NCI-H1105 (cell line): ENCODE results near the gene KIAA1671.

ENCODE experiments used
- DNase-seq: peaks from one replicate; lab custom pipeline; 2025; lab: John Stamatoyannopoulos, UW

KIAA1671 gene

DNA sequence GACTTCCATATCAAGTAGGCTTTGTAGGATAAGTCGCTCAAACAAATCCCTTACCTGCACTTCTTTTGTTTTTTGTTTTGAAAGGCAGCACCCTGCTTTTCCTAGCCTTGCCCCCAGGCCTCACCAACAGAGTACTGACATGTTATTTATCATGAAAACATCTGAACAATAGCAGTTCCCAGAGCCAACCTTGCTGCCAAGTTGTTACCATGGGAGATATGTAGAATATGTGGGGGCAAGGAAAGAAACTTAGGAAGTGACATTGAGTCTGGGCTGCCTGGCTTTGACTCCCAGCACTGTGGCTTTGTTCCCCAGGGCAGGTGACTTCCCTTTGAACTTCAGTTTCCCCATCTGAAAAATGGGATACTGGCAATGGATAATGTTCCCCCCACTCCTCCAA lies 193.8 kb downstream of the KIAA1671 start:
- DNase-seq = no peak

DNA sequence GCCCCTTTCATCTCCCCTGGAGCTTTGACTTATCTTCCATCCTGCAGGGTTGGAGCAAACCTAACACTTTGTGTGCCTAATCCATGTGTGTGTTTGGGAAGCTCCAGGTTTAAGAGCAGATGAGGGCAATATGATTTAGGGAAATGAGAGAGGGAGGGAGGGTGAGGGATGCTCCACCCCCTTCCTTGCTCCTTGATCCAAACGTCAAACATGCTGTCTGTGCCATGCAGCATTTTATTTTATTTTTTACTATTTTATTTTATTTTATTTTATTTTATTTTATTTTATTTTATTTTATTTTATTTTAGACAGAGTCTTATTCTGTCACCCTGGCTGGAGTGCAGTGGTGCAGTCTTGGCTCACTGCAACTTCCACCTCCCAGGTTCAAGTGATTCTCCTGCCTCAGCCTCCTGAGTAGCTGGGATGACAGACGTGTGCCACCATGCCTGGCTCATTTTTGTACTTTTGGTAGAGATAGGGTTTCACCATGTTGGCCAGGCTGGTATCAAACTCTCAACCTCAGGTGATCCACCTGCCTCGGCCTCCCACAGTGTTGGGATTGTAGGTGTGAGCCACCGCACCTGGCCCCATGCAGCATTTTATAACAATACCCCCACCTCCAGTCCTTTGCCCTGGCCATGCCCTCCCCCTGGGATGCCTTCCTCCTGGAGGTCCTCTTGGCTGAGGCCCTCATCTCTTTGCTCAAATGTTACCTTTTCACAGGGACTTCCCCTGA lies 194.6 kb downstream of the KIAA1671 start:
- no peak for DNase-seq

DNA sequence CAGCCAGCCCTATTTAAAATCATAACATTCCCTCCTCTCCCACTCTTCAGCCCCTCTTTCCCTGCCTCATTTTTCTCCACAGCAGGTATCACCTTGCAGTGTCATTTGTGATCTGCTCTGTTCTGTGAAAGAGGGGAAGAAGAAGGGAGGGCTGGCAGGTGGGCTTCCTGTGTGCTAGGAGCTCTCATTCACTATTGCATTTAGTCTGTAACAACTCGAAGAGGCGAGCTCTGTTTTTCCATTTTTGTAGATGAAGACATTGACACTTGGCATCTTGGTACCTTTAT lies 195.1 kb downstream of the KIAA1671 start:
- no peak for DNase-seq

DNA sequence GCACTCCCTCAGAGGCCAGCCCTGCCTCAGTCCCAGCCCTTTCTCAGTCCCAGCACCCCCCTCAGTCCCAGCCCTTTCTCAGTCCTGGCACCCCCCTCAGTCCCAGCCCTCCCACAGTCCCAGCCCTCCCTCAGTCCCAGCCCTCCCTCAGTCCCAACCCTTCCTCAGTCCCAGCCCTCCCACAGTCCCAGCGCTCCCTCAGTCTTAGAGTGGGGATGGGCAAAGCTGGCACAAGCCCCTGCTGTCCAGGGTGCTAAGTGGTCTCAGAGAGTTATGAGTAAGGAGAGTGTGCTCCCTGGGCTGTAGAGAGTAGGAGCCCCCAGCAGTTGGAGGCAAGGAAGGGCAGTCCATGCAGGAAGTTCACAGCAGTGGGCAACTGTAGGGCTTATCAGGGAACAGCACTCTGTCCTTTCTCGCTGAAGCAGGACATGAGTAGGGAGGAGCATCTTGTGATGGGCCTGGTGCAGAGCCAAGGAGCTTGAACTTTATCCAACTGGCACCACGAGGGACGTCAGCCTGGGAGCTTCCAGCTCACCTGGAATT lies 195.7 kb downstream of the KIAA1671 start:
- DNase-seq = no peak

DNA sequence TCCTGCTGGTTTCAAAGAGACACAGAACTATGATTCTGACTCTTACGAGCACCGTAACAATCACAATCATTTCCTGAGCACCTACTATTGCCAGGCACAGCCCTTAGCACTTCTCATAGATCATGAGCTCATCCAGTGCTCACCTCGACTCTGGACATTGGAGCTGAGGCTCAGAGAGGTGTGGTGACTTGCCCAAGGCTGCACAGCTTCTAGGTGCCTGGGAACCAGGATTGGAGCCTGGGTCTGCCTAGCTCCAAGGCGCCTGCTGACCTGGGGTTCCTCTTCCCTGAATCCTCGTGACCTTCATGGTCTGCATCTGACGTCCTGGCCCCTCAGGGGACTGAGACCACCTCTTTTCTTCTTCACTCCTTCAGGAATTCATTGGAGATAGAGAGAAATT lies 196.5 kb downstream of the KIAA1671 start:
- DNase-seq = no peak

DNA sequence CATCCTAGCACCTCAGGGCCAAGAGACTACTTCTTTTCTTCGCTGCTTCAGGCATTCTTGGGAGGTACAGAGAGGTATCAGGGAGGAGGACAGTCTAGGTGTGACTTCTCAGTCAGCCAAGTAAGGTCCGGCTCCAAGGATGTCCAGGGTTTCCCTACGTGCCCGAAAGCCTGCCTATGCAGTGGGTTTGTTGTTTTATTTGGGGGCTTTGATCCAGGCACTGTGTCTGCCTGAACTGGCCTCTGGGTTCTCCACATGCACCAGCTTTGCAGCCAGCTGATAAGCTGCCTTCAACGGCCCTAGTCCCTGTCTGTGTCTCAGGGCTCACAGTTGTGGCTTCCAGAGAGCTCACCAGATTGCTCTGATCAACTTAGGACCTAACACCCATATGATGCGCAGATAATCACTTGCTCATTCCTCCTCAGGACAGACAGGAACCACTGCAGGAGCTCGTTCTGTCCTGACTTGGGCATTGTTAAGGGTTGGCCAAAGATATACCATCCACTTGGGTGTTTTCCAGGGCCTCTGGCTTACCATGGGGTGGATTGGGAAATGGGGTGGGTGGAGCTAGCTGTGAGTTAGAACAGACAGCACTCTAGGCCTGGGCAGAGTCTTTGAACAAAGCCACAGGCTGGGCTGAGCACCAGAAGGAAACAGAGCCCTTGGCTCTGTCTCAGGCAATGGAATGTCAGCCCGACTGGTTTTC lies 201.6 kb downstream of the KIAA1671 start:
- DNase-seq = no peak

DNA sequence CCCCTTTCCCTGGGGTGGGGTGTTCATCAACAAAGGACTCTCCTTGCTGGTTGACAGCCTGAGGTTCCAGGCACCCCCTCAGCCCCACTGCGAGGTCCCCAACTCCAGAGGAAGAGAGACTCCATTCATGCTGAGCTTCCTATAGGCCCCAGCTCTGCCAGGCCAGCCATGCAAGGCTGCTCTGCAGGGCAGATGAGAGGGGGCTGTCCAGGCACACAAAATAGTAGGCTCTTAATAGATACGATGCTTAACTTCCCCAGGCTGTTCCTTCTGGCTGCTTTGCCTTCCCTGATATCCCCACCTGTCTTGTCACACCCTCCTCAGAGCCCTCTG lies 202.1 kb downstream of the KIAA1671 start:
- no peak for DNase-seq

DNA sequence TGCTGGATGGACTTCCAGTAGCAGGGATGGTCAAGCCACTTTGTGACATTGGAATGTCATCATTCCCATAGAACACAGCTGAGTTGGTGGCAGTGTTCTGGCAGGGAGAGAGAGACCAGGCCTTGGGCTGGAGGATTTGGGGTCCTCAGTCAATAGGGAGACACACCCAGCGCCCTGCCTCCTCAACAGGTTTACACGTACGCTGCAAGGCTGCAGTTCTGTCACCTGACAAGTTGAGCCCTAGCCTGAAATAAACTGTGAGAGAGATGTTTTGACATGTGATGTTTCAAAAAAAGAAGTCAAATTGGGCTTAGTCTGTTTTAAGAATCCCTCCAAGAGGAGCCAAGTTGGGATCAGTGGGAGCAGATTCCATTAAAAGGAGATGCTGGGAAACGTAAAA lies 204.2 kb downstream of the KIAA1671 start:
- no peak for DNase-seq

DNA sequence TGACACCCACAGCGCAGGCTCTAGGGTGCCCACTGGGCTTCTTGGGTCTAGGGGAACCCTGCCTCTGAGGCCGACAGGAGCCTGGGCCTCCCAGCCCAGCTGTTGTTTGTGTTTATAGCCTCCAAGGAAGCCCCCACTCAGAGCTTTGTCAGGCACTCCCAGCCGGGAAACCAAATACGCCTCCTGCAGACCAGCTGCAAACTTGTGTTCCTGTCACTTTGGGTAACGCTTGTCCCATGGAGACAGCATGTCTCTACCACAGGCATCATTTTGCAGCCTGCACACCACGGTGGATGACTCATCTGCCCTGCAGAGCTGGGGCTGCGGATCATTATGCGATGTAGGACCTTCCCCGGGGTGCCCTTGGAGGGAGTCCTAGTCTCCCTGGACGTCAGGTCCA lies 206.5 kb downstream of the KIAA1671 start:
- DNase-seq = no peak

DNA sequence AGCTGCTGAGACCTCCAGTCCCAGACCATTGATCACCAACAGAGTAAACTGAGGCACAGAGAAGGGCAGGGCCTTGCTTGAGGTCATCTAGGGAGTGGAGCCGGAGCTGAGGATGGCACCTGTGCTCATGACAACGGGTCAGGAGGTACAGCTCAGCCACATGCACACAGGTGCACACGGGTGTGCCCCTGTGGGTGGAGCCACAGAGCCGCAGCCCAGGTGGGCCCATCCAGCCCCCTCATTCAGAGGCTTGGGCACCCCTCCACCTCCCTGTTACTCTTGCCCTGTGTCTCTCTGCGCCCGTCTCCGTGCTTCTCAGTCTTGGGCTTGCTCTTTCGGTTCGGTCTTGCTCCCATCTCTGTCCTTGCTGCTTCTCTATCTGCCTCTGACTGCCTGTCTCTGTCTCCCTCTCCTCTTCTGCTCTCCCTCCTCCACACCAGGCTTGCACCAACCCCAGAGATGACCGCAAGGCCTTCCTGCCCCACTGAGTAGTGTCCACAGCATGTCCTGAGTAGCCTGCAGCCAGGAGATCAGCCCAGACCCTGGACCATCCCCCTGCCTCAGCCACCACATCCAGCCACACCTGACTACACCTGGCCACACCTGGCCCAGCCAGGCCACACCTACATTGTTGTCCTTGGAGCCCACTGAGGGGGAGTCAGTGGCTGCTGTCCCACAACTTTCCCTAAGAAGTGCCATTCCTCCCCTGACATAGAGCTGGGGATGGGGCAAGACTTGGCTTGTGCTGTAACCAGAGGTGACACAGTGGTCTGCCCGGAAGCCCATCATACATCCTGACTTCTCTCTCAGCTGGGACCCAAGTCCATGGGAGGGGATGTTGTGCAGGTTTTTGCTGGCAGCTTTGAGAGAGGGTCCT lies 207.8 kb downstream of the KIAA1671 start:
- DNase-seq = no peak

DNA sequence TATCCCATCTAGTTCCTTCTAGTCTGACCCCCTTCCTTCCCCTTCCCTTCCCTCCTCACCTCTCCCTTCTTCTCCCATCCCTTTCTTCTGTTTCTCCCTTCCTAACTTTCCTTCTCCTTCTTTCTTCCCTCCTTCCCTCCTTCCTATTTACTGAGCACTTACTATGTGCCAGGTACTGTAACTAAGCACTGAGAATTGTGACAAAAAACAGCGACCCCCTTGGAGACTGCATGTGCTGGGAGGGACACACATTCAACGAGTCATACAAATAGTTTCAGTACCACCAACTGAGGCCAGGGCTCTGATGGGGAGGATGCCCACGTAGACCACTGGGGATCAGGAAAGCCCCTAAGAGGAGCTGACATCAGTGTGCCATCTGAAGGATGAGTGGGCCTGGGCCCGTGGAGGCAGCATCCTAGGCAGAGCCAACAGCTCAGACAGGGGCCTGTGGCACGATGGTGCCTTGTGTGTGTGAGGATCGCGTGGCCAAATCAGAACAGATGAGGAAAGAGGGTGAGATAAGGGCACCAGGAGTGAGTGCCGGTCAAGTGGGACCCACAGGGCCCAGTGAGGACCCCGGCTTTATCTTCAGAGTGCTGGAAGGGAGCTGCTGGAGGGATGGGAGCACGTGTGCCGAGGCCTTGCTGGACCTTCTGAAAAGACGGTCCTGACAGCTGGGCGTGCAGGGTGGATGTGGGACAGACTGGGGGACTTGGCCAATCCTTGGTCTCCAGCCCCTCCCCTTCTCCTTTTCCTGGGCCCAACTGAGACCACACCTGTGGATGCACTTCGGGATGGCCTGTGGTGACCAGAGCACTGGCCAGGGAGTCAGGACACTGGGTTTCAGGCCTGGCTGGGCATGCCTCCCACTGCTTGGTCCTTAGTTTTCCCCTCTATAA lies 208.8 kb downstream of the KIAA1671 start:
- DNase-seq = no peak

DNA sequence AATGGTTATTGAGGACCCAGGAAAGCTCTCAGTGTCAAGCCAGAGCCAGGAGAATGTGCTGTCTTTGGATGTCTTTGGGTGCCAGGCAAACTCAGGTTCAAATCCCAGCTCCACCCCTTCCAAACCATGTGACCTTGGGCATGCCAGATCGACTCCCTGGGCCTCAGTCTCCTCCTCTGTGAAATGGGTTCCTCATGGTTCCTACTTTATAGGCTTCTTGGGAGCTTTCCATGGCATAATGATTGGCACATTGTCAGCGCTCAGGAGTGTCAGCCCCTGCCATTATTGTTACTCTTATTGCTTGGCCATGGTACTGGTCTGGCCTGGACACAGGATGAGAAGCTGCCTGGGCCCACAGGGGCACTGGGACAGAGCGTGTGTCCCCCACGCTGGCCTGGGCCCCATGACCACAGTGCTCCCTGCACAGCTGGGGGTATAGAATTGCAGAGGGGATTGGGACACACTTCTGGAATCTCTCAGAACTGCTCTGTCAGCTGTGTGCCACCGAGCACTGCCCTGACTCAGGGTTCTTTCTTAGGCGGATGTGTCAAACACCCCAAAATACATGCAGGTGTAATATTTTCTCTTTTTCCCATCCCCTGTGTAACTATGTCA lies 209.5 kb downstream of the KIAA1671 start:
- no peak for DNase-seq

DNA sequence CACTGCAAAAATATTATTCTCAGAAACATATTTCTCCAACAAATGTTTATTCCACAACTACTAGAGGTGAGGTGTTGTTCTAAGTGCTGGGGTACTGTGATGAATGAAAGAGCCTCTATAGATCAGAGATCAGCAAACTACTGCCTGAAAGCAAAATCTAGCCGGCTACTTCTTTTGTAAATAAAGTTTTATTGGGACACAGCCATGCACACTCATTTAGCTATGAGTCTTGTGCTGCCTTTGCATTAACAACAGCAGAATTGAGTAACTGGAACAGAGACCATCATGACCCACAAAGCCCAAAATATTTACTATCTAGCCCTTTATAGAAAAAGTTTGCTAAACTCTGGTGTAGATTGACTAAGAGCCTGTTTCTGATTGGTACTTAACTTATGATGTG lies 210.0 kb downstream of the KIAA1671 start:
- DNase-seq = no peak

DNA sequence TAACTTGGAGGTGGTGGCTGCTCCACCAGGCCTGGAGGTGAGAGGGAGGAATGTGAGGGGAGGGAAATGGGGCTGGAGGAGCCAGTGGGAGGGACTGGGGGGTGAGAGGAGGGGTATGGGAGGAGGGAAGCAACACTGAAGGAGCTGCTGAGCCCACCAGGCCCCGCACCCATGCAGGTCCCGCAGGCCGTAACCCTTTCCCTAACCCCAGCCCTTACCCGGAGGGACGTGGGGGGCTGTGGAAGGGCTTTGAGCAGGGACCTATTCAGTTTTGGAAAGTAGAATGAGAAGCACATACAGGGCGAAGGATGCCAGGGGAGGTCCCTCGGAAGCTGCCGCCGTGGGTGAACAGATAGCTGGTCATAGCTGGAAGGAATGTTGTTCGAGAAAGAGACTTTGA lies 213.3 kb downstream of the KIAA1671 start:
- DNase-seq = no peak

DNA sequence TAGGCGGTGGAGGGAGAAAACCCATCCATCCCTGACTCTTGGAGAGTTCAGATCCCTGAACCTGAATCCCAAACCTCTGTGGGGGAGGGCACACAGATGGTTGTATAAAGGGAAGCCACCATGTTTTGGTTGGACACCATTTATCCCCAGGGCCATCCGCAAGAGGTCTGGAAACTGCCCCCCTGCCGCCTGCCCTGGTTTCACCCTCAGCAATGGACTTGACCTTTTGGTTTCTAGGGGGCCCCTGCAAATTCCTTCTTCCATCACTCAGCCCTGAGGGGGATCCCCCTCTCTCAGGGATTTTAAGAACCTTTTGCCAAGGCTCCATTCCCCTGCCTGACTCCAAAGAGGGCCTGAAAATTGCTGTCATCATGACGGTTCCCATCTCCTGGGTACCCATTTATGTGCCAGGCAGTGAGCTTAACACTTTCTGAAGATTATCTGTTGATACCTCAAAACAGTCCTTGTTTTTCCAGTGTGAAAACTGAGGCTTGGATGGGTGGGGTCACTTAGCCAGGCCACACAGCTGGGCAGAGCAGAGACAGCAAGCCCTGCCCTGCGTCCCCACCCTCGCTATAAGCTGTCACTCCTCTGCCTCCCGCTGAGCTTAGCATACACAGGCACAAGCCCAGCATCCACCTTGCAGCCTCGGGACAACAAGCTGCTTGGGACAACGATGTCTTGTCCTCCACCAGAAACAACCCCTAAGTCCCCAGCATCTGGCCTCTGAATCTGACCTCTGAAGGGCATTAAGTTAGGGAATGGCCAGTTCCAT lies 213.9 kb downstream of the KIAA1671 start:
- no peak for DNase-seq

DNA sequence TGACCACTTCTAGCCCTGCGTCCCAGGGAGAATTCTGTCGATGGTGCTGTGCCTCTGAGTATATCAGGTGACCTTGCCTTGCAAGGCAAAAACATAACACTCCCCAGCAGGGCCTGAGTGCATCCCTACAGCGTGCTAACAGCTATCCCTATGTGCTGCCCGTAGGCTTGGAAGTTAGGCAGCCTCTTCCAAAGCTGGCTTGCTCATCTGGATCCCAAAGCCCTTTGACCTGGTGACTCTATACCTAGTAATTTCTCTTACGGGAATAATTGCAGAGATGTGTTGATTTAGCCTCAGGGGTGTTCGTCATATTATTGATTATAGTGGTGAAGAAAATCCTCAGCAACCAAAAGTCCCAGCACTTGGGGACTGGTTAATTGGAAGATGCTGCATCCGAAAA lies 214.6 kb downstream of the KIAA1671 start:
- no peak for DNase-seq

DNA sequence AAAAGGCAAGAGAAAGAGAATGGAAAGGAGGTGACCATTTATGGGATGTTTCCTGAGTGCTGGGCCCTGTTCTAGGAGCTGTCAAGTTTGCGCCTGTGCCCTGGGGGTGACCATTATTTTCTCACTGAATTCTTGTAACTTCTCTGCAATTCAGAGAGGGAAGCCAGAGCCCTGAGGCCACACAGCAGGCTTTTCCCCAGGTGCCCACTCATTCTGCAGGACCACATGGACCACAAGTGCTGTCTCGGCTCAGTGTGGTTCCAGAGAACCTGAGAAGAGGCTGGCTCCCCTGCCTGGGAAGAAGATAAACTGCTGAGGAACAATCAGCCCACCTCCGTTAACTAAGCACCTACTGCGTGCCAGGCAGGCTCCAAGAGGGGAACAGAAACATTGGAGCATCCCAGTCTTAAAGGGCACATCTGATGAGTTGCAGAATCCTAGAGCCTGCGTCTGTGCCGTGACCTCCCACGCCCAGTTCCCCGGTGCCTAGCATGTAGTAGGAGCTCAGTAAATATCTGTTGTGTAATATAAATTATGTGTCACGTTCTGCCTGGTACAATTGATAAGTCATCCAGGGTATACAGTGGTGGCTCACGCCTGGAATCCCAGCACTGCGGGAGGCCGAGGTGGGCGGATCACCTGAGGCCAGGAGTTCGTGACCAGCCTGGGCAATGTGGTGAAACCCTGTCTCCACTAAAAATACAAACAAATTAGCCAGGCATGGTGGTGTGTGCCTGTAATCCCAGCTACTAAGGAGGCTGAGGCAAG lies 215.5 kb downstream of the KIAA1671 start:
- DNase-seq = no peak

DNA sequence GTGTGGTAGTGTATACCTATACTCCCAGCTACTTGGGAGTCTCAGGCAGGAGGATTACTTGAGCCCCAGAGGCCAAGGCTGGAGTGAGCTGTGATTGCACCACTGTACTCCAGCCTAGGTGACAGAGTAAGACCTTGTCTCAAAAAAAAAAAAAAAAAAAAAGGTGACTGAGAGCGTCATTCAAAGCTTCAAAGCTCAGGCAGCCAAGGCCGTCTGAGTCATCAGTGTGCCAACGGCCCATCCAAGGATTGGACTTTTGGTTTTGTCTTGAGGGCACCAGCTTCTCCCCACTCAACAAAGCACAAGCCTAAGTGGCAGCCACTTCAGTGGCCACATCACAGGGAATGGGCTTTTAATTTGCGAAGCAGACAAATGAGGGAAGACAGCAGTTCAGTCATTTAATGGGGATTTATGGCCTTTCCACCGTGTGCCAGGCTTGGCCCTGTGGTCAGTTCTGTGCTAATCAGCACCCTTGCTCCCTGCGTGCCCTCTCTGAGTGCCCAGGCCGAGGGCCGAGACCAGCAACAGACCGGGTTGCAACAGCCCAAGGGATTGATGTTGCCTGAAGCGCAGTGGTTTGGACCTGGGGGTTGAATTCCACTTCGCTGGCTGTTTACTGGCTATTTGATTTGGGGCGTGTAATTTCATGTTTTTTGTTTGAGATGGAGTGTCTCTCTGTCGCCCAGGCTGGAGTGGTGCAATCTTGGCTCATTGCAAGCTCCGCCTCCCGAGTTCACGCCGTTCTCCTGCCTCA lies 216.9 kb downstream of the KIAA1671 start:
- DNase-seq = no peak

DNA sequence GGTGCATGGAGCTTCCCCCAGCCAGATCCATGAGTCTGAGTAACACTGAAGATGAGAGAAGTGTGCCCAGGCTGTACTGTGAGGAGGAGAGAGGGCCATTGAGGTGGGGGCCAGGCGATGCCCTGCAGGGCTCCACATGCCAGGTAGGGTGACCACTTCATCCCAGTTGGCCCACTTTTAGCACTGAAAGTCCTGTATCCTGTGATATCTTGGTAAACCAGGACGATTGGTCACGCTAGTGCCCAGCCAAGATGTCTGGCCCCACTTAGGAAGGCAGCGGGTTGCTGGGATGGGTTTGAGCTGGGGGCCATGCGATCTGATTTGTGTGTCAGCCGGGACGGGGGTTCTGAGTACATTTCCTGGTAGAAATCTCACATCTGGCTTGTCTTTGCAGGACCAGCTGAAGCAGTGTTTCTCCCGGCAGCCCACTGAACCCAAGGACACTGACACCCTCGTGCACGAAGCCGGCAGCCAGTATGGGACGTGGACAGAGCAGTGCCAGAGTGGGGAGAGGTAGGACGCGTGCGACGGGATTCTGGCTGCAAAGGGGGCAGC lies 218.0 kb downstream of the KIAA1671 start:
- DNase-seq = no peak
